ENCODE results near the gene SLC25A43.
A peak's percentile ranks its signal among the peaks of the same experiment; 100 is the strongest.

DNA sequence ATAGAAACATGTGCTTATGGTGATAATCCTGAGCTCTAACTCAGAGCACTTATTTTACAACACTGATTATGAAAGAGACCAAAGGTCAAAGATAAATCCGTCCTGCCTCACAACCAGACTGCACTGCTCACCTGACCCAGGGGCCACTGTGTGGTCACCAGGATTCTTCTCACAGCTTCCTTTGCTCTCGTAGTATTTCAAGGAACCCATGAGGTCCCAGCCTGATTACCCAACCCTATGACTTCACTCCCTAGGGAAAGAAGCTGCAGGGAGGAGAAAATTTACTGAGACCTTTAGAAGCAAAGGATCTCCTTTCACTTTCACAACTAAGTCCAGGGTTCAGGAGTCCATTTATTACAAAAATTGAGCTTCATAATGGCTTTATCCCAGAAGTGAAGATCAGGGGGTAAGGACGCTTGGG, 78.7 kb downstream of the SLC25A43 start:
- TF ChIP-seq CEBPB (IDR thresholded peaks at IDR 0.05; ENCODE audit: low read depth, low read length) (peak; percentile 91), POLR2A (IDR thresholded peaks at IDR 0.05; ENCODE audit: low read depth, low read length) (no peak), RAD21 (IDR thresholded peaks at IDR 0.05; ENCODE audit: low read length) (no peak)
- TF ChIP-seq, protein P1, sequence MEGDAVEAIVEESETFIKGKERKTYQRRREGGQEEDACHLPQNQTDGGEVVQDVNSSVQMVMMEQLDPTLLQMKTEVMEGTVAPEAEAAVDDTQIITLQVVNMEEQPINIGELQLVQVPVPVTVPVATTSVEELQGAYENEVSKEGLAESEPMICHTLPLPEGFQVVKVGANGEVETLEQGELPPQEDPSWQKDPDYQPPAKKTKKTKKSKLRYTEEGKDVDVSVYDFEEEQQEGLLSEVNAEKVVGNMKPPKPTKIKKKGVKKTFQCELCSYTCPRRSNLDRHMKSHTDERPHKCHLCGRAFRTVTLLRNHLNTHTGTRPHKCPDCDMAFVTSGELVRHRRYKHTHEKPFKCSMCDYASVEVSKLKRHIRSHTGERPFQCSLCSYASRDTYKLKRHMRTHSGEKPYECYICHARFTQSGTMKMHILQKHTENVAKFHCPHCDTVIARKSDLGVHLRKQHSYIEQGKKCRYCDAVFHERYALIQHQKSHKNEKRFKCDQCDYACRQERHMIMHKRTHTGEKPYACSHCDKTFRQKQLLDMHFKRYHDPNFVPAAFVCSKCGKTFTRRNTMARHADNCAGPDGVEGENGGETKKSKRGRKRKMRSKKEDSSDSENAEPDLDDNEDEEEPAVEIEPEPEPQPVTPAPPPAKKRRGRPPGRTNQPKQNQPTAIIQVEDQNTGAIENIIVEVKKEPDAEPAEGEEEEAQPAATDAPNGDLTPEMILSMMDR (conservative IDR thresholded peaks at IDR 0.05; ENCODE audit: low read depth, low read length): no peak
- TF ChIP-seq, protein P2, sequence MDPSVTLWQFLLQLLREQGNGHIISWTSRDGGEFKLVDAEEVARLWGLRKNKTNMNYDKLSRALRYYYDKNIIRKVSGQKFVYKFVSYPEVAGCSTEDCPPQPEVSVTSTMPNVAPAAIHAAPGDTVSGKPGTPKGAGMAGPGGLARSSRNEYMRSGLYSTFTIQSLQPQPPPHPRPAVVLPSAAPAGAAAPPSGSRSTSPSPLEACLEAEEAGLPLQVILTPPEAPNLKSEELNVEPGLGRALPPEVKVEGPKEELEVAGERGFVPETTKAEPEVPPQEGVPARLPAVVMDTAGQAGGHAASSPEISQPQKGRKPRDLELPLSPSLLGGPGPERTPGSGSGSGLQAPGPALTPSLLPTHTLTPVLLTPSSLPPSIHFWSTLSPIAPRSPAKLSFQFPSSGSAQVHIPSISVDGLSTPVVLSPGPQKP (IDR thresholded peaks at IDR 0.05; ENCODE audit: borderline replicate concordance, low read depth, low read length): no peak
- TF ChIP-seq, protein P3, sequence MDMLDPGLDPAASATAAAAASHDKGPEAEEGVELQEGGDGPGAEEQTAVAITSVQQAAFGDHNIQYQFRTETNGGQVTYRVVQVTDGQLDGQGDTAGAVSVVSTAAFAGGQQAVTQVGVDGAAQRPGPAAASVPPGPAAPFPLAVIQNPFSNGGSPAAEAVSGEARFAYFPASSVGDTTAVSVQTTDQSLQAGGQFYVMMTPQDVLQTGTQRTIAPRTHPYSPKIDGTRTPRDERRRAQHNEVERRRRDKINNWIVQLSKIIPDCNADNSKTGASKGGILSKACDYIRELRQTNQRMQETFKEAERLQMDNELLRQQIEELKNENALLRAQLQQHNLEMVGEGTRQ (IDR thresholded peaks at IDR 0.05; ENCODE audit: low read depth, low read length): 0 out of 2 replicates have a peak, but pooled peaks have one; percentile 28
